ENCODE data around the gene PMFBP1.

The PMFBP1 gene

GRCh38 chr16:72199761-72200337 lies 27.9 kb upstream of the PMFBP1 start:
- Histone ChIP-seq H3K9me3 (ENCODE audit: low read length) (no peaks in the 10 kb centered on the region), H4K20me1 (ENCODE audit: insufficient read depth, low read length) (no peaks in the 10 kb centered on the region), H3K9ac (ENCODE audit: low read length) (no peak overlapping the region), H3K27ac (ENCODE audit: low read depth, low read length, poor library complexity, severe bottlenecking) (no peak overlapping the region), H3K9me2 (ENCODE audit: low read depth, low read length) (no peaks in the 10 kb centered on the region), H3F3A (ENCODE audit: insufficient read depth, low read length) (no peaks in the 10 kb centered on the region), H3K27me3 (ENCODE audit: insufficient read depth, low read length) (no peaks in the 10 kb centered on the region), H3K79me2 (ENCODE audit: insufficient read depth, low read length) (no peaks in the 10 kb centered on the region), H3K4me2 (ENCODE audit: low read length) (no peak overlapping the region), H3K36me3 (ENCODE audit: insufficient read depth, low read length) (no peaks in the 10 kb centered on the region), H2AFZ (ENCODE audit: low read length) (no peak overlapping the region), H3K4me1 (ENCODE audit: insufficient read depth, low read length, severe bottlenecking) (no peaks in the 10 kb centered on the region), H3K4me3 (ENCODE audit: low read depth, low read length, poor library complexity, severe bottlenecking) (no peak overlapping the region)
- TF ChIP-seq CTCF (IDR thresholded peaks at IDR 0.05; ENCODE audit: low read length) (no peak), EZH2 (IDR thresholded peaks at IDR 0.05; ENCODE audit: borderline replicate concordance, low read length) (no peak)

GRCh38 chr16:72198771-72199201 lies 26.8 kb upstream of the PMFBP1 start:
- no peaks in the 10 kb centered on the region for H4K20me1 ChIP-seq (ENCODE audit: insufficient read depth, low read length)
- H3K4me2 ChIP-seq (ENCODE audit: low read length): no peak overlapping the region
- H3K79me2 ChIP-seq (ENCODE audit: insufficient read depth, low read length): no peaks in the 10 kb centered on the region
- no peaks in the 10 kb centered on the region for H3K9me3 ChIP-seq (ENCODE audit: low read length)
- no peaks in the 10 kb centered on the region for H3K36me3 ChIP-seq (ENCODE audit: insufficient read depth, low read length)
- no peak overlapping the region for H3K4me3 ChIP-seq (ENCODE audit: low read depth, low read length, poor library complexity, severe bottlenecking)
- no peaks in the 10 kb centered on the region for H3F3A ChIP-seq (ENCODE audit: insufficient read depth, low read length)
- H3K27ac ChIP-seq (ENCODE audit: low read depth, low read length, poor library complexity, severe bottlenecking): no peak overlapping the region
- no peak overlapping the region for H2AFZ ChIP-seq (ENCODE audit: low read length)
- no peak overlapping the region for H3K9ac ChIP-seq (ENCODE audit: low read length)
- no peaks in the 10 kb centered on the region for H3K9me2 ChIP-seq (ENCODE audit: low read depth, low read length)
- H3K4me1 ChIP-seq (ENCODE audit: insufficient read depth, low read length, severe bottlenecking): no peaks in the 10 kb centered on the region
- no peaks in the 10 kb centered on the region for H3K27me3 ChIP-seq (ENCODE audit: insufficient read depth, low read length)
- no peak for TF ChIP-seq EZH2 (IDR thresholded peaks at IDR 0.05; ENCODE audit: borderline replicate concordance, low read length)

GRCh38 chr16:72198021-72198711 lies 26.2 kb upstream of the PMFBP1 start:
- Histone ChIP-seq H3F3A (ENCODE audit: insufficient read depth, low read length) (no peaks in the 10 kb centered on the region), H3K4me3 (ENCODE audit: low read depth, low read length, poor library complexity, severe bottlenecking) (no peak overlapping the region), H4K20me1 (ENCODE audit: insufficient read depth, low read length) (no peaks in the 10 kb centered on the region), H3K27me3 (ENCODE audit: insufficient read depth, low read length) (no peaks in the 10 kb centered on the region), H3K9me3 (ENCODE audit: low read length) (no peaks in the 10 kb centered on the region), H3K27ac (ENCODE audit: low read depth, low read length, poor library complexity, severe bottlenecking) (no peak overlapping the region), H3K9me2 (ENCODE audit: low read depth, low read length) (no peaks in the 10 kb centered on the region), H3K4me1 (ENCODE audit: insufficient read depth, low read length, severe bottlenecking) (no peaks in the 10 kb centered on the region), H3K79me2 (ENCODE audit: insufficient read depth, low read length) (no peaks in the 10 kb centered on the region), H2AFZ (ENCODE audit: low read length) (no peak overlapping the region), H3K9ac (ENCODE audit: low read length) (no peak overlapping the region), H3K4me2 (ENCODE audit: low read length) (no peak overlapping the region), H3K36me3 (ENCODE audit: insufficient read depth, low read length) (no peaks in the 10 kb centered on the region)
- TF ChIP-seq EZH2 (IDR thresholded peaks at IDR 0.05; ENCODE audit: borderline replicate concordance, low read length): no peak
- TF ChIP-seq CTCF (IDR thresholded peaks at IDR 0.05; ENCODE audit: low read length): no peak
